H7 (cell line): ENCODE measurements around the gene CASZ1. TPM values are rescaled to one million over a fixed set of nuclear protein-coding genes. Genes with fewer than 3 reads are reported as not detected.

Source experiments
- DNase-seq: peaks from one replicate; pipeline ENCODE4 v3.0.0; 2012
- H3K27me3 ChIP-seq: 2 replicates; pipeline ENCODE4 v1.6.0; 2011; ENCODE audit warnings: mild to moderate bottlenecking, low read length; ENCODE audit not compliant: control insufficient read depth, insufficient read depth
- H3K36me3 ChIP-seq: replicated peaks from 2 replicates; pipeline ENCODE4 v1.5.1; 2011; ENCODE audit warnings: low read length; ENCODE audit not compliant: control insufficient read depth, insufficient read depth
- H3K4me3 ChIP-seq: 2 replicates; pipeline ENCODE4 v1.5.1; 2011; ENCODE audit warnings: low read depth, mild to moderate bottlenecking, control low read depth, low read length, moderate library complexity; ENCODE audit not compliant: insufficient read depth
- total RNA-seq: library from RNA; depleted of rRNA; stranded (reverse); fragments of >200 nt; shearing (Covaris generic); gene quantifications from 2 replicates; pipeline ENCODE4 v1.2.3, GENCODE V29; 2014

Gene CASZ1
- total RNA-seq, 1 experiment from 2014 or later, result 5.0 TPM

DNA sequence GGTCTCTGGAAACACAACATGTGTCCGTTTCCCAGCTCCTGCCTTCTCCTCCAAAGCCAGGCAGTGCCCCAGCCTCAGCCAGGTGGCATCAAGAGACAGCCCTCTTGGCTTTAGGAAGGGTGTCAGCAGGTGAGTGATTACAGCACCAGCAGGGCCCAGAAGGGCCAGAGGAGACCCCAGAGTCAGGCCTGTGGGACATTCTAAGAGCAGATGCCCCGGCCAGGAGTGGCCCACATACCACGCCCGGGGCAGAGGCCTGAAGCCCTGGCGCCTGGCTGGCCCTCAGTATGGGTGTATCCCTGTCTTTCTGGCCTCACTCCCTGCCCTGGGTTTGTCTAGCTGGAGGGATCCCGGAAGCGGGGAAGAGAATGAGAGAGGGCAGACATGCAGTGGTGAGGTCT is 109.2 kb downstream of the CASZ1 start:
- DNase-seq, result no peak

GRCh38 chr1:10686404-10687040 is 109.9 kb downstream of the CASZ1 start:
- Histone ChIP-seq H3K4me3 (no peak overlapping the region), H3K27me3 (no peaks in the 10 kb centered on the region), H3K36me3 (no peaks in the 10 kb centered on the region)
- DNase-seq, result no peak

More for the DNA sequence above, 109.2 kb downstream of the CASZ1 start:
- Histone ChIP-seq H3K27me3 (no peaks in the 10 kb centered on the region), H3K4me3 (no peak overlapping the region), H3K36me3 (no peaks in the 10 kb centered on the region)

DNA sequence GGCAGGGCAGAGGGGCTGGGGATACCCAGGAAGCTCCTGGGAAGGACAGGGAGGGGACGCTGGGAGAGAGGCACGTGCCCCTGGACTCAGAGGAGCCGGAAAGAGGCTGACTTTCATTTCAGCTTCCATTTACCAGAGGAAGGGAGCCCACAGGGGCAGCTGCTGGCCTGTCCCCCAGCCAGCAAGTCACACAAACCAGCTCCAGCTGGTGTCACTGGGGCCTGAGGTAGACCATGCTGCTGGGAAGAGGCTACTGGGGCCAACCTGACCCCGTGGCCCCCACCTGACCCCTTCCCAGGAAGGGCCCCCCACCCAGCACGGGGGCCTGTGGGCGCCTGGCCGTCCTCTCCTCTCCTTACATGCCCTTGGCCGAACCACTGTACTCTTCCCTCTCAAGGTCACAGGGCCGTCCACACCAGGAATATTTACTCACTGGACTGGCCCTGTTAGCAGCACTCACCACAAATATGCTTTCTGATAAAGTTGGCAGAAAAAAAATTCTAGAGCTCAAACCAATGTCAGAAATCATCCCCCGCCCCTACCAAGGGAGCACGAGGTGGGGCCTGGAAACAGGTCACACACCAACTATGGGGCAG is 110.5 kb downstream of the CASZ1 start:
- H3K36me3 ChIP-seq, result no peaks in the 10 kb centered on the region
- DNase-seq, result no peak
- H3K27me3 ChIP-seq, result no peaks in the 10 kb centered on the region

DNA sequence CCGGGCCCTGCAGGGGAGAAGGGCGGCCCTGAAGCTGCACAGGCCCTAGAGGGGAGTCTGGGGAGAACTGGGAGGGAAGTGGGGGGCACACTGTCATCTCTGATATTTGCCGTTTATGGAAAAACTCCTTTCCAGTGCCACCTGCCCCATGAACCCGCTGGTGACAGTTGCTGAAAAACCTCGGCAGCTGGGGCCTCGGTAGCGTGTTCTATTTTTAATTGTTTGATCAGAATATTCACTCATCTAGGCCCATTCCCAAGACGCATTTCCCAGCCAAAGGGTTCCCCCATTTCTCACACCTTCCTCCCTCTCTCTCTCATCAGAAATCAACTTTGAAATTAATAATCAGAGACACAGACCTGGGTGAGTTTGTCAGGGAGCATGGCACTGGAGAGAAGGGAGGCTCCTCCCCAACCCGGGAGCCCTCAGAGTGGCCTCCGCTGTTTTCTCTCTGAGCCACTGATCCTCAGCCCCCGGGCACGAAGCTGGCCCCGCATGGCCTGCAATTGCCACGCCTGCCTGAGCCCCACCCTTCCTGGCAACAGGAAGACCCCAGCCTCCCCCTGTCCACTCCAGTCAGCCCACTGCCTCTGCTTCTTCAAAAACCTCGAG is 111.1 kb downstream of the CASZ1 start:
- DNase-seq, result no peak
- H3K4me3 ChIP-seq, result no peak overlapping the region

More for the DNA sequence above, 110.5 kb downstream of the CASZ1 start:
- no peak overlapping the region for H3K4me3 ChIP-seq

GRCh38 chr1:10684221-10684620 is 112.2 kb downstream of the CASZ1 start:
- DNase-seq, result no peak
- H3K36me3 ChIP-seq, result no peaks in the 10 kb centered on the region
- no peaks in the 10 kb centered on the region for H3K27me3 ChIP-seq
- H3K4me3 ChIP-seq, result no peak overlapping the region

More for the DNA sequence above, 111.1 kb downstream of the CASZ1 start:
- Histone ChIP-seq H3K27me3 (no peaks in the 10 kb centered on the region), H3K36me3 (no peaks in the 10 kb centered on the region)

DNA sequence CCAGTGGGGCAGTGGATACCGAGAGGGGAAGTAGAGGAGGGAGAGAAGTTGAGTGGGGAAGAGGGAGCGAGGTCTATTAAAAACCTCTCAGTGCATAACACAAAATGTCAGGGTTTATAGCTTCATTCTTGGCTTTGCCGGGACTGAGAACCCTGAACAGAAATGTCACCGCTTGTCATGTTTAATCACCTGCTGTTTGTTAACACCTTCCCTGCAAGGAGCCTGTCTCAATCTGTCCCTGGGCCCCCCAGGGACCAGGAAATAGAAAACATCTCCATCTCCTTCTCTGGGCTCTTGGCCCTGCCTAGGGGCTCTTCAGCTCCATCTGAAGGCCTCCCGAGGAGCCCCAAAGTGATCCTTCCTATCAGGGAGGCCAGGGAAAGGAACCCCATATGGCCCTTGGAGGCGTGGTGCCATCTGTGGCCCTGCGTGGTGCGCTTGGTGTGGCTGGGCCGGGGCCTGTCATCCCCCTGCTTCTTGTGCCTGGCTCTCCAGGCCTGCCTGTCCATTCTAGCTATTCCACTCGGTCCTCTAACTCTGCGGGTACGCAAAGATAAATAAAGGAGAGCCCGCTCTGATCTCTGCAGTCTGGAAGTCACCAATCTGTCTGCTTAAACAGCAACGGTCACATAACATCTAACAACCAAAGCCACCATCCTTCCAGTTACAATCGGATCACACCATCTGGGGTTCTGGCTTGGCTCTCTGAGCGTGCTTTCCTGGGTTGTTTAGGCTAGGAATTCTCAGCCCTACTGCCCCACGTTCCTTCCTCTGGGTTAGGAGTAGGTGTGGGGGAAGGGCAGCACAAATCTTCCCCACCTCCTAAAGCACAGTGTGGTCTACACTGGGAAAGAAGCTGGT is 113.8 kb downstream of the CASZ1 start:
- no peaks in the 10 kb centered on the region for H3K36me3 ChIP-seq
- no peaks in the 10 kb centered on the region for H3K27me3 ChIP-seq
- no peak overlapping the region for H3K4me3 ChIP-seq
- no peak for DNase-seq

- Histone ChIP-seq H3K4me3 (no peak overlapping the region), H3K36me3 (no peaks in the 10 kb centered on the region), H3K27me3 (no peaks in the 10 kb centered on the region)
- DNase-seq, result no peak
Measured at GRCh38 chr1:10682108-10682445, 114.4 kb downstream of the CASZ1 start.

- H3K27me3 ChIP-seq, result no peaks in the 10 kb centered on the region
- DNase-seq, result no peak
- no peak overlapping the region for H3K4me3 ChIP-seq
- H3K36me3 ChIP-seq, result no peaks in the 10 kb centered on the region
Measured at GRCh38 chr1:10681296-10682107, 114.9 kb downstream of the CASZ1 start.

- no peaks in the 10 kb centered on the region for H3K36me3 ChIP-seq
- DNase-seq, result no peak
- no peaks in the 10 kb centered on the region for H3K27me3 ChIP-seq
- H3K4me3 ChIP-seq, result no peak overlapping the region
Measured at GRCh38 chr1:10680487-10680886, 116.0 kb downstream of the CASZ1 start.

- Histone ChIP-seq H3K36me3 (no peaks in the 10 kb centered on the region), H3K27me3 (no peaks in the 10 kb centered on the region), H3K4me3 (no peak overlapping the region)
- DNase-seq, result peak; percentile 96
Measured at GRCh38 chr1:10679496-10680220, 116.8 kb downstream of the CASZ1 start.

- peak; percentile 70 for DNase-seq
- H3K4me3 ChIP-seq, result no peak overlapping the region
- H3K27me3 ChIP-seq, result no peaks in the 10 kb centered on the region
- no peaks in the 10 kb centered on the region for H3K36me3 ChIP-seq
Measured at GRCh38 chr1:10678852-10679251, 117.6 kb downstream of the CASZ1 start.

DNA sequence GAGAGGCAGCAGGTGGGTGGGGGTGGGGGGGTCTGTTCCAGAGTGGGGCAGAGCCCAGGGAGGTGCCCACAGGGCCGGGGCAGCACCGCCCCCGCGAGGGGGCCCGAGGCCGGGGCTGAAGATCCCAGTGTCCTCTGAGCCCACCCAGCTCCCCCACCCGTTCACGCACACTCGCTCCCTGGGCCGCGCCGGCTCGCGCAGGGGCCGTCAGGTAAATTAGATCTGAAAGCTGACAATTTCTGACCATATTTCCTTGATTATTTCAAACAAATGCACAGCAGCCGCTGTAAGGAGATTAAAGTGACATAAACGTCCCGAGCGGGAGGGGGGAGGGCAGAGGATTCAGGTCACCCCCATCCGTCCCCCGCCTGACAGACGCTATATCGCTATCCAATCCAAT is 118.0 kb downstream of the CASZ1 start:
- Histone ChIP-seq H3K27me3 (no peaks in the 10 kb centered on the region), H3K4me3 (no peak overlapping the region), H3K36me3 (no peaks in the 10 kb centered on the region)
- peak; percentile 60 for DNase-seq

DNA sequence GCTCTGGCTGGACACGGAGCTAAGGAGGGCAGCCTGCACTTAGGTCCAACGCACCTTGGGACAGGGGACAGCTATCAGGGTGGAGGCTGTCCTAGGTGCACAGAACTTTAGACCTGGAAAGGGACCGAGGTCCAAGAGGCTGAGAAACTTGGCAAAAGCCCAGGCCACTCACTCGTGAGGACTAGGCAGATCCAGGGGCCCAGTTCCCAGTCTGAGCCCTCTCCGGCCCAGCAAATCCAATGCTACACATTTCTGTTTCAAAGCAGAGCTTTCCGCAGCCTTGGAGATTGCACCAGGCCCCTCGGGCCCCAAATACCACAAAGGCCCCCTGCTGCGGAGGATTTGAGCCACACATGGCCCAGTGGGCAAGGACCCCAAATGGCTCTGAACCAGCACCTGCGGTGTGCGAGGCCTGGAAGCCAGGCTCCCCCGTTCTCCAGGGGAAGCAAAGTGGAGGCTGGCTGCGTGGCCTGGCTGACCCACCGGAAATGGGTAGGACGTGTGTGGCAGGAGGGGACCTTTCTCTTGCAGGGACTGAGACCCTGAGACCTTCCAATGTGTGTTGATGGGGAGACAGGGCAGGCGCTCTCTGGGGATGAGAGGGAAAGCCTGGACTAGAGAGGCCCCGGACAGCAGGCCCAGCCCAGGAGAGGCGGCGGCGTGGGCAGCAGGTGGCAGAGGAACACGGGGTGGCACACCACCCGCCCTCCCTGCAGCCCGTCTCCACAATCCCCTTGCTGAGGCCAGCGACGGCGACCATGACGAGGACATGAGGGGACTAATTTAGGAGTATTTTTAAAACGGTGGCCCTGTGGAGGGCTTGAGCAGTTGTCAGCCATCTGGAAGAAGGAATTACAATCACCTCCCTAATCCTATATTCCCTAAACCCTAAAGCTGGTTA is 118.7 kb downstream of the CASZ1 start:
- Histone ChIP-seq H3K36me3 (no peaks in the 10 kb centered on the region), H3K27me3 (no peaks in the 10 kb centered on the region), H3K4me3 (no peak overlapping the region)
- peak; percentile 69 for DNase-seq
